Stomach smooth muscle (tissue), 2 donors: ENCODE data around the gene PHF23.

Source experiments
- H3K27ac ChIP-seq: one replicate; pipeline ENCODE4 v1.7.0; 2013; ENCODE audit warnings: mild to moderate bottlenecking, low read length, inconsistent platforms
- H3K27me3 ChIP-seq, 2 donors: one replicate each; pipeline ENCODE4 v1.7.0; 2013; ENCODE audit warnings: low read length in 2 of 2; ENCODE audit not compliant: insufficient read depth in 2 of 2, control insufficient read depth in 1 of 2
- H3K36me3 ChIP-seq, 2 donors: one replicate each; pipeline ENCODE4 v1.7.0; 2013; ENCODE audit warnings: low read length in 2 of 2; ENCODE audit not compliant: control insufficient read depth in 2 of 2, insufficient read depth in 2 of 2
- H3K4me1 ChIP-seq: one replicate; pipeline ENCODE4 v1.7.0; 2013; ENCODE audit warnings: low read length; ENCODE audit not compliant: control insufficient read depth, insufficient read depth
- H3K4me3 ChIP-seq, 2 donors: one replicate each; pipeline ENCODE4 v1.7.0; 2013; ENCODE audit warnings: low read length in 2 of 2
- H3K9ac ChIP-seq, 2 donors: one replicate each; pipeline ENCODE4 v1.7.0; 2013; ENCODE audit warnings: low read length in 2 of 2, mild to moderate bottlenecking in 1 of 2
- H3K9me3 ChIP-seq, 2 donors: one replicate each; pipeline ENCODE4 v1.7.0; 2013; ENCODE audit warnings: low read length in 2 of 2; ENCODE audit not compliant: control insufficient read depth in 2 of 2
- donor health status: healthy.
- donor health status: Pancreatic carcinoma.

PHF23 gene

GRCh38 chr17:7239091-7240027, at the start of gene PHF23:
TSS of gene PHF23 (minus strand) at chr17:7239457. CDS start at chr17:7239279, 178 bp downstream.
- Histone ChIP-seq H3K9ac (peak within 1 kb of the TSS; percentile 87 to 92), H3K36me3 (peaks cover 21 to 24% of the 10 kb centered on the region in 2 donors), H3K27ac (peak within 1 kb of the TSS; percentile 88), H3K27me3 (no peaks in the 10 kb centered on the region), H3K9me3 (no peaks in the 10 kb centered on the region), H3K4me3 (peak within 1 kb of the TSS; percentile 92 to 96), H3K4me1 (peaks cover 54% of the 10 kb centered on the region)

- Histone ChIP-seq H3K4me3 (no peak overlapping the region), H3K9ac (no peak overlapping the region), H3K27me3 (no peaks in the 10 kb centered on the region), H3K4me1 (peaks cover 54% of the 10 kb centered on the region), H3K36me3 (peaks cover 26 to 31% of the 10 kb centered on the region in 2 donors), H3K9me3 (no peaks in the 10 kb centered on the region), H3K27ac (peak overlapping the region; percentile 93)
These were observed 46.4 kb upstream of the PHF23 start for GRCh38 chr17:7285679-7286078.

DNA sequence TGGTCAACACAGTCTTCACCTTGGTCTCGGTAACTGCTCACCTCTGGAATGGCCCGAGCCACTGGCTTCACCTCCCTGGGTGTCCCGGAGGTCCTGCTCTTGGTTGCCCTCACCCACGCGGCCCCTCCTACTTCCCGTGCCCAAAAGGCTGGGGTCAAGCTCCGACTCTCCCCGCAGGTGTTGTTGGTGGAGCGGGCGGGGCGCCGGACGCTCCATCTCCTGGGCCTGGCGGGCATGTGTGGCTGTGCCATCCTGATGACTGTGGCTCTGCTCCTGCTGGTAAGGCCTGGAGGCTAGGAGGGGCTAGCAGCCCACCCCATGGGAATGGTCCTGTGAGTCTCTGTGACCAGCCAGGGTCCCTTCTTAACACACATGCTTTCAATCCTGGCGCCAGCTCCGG, 45.7 kb upstream of the PHF23 start:
- Histone ChIP-seq H3K9me3 (no peaks in the 10 kb centered on the region), H3K9ac (no peak overlapping the region), H3K4me1 (peaks cover 56% of the 10 kb centered on the region), H3K27ac (peak overlapping the region; percentile 93), H3K36me3 (peaks cover 26 to 31% of the 10 kb centered on the region in 2 donors), H3K4me3 (no peak overlapping the region), H3K27me3 (no peaks in the 10 kb centered on the region)

- peak overlapping the region; percentile 70 to 90 for H3K9ac ChIP-seq
- H3K4me1 ChIP-seq, result peaks cover 53% of the 10 kb centered on the region
- H3K36me3 ChIP-seq, result peaks cover 26 to 31% of the 10 kb centered on the region in 2 donors
- H3K4me3 ChIP-seq, result peak overlapping the region; percentile 75 to 84
- peak overlapping the region; percentile 93 for H3K27ac ChIP-seq
- no peaks in the 10 kb centered on the region for H3K9me3 ChIP-seq
- H3K27me3 ChIP-seq, result no peaks in the 10 kb centered on the region
These were observed 44.4 kb upstream of the PHF23 start for GRCh38 chr17:7283471-7284216.

- Histone ChIP-seq H3K27me3 (no peaks in the 10 kb centered on the region), H3K36me3 (peaks cover 26 to 31% of the 10 kb centered on the region in 2 donors), H3K27ac (peak overlapping the region; percentile 93), H3K4me3 (peak overlapping the region; percentile 75 to 84), H3K9me3 (no peaks in the 10 kb centered on the region), H3K4me1 (peaks cover 53% of the 10 kb centered on the region), H3K9ac (peak overlapping the region; percentile 70 to 90)
These were observed 43.6 kb upstream of the PHF23 start for GRCh38 chr17:7282752-7283321.

- no peaks in the 10 kb centered on the region for H3K27me3 ChIP-seq
- peaks cover 26 to 31% of the 10 kb centered on the region in 2 donors for H3K36me3 ChIP-seq
- peak overlapping the region; percentile 75 to 84 for H3K4me3 ChIP-seq
- H3K9me3 ChIP-seq, result no peaks in the 10 kb centered on the region
- H3K9ac ChIP-seq, result peak overlapping the region; percentile 70 to 90
- peak overlapping the region; percentile 93 for H3K27ac ChIP-seq
- peaks cover 53% of the 10 kb centered on the region for H3K4me1 ChIP-seq
These were observed 42.9 kb upstream of the PHF23 start for GRCh38 chr17:7281953-7282751.

DNA sequence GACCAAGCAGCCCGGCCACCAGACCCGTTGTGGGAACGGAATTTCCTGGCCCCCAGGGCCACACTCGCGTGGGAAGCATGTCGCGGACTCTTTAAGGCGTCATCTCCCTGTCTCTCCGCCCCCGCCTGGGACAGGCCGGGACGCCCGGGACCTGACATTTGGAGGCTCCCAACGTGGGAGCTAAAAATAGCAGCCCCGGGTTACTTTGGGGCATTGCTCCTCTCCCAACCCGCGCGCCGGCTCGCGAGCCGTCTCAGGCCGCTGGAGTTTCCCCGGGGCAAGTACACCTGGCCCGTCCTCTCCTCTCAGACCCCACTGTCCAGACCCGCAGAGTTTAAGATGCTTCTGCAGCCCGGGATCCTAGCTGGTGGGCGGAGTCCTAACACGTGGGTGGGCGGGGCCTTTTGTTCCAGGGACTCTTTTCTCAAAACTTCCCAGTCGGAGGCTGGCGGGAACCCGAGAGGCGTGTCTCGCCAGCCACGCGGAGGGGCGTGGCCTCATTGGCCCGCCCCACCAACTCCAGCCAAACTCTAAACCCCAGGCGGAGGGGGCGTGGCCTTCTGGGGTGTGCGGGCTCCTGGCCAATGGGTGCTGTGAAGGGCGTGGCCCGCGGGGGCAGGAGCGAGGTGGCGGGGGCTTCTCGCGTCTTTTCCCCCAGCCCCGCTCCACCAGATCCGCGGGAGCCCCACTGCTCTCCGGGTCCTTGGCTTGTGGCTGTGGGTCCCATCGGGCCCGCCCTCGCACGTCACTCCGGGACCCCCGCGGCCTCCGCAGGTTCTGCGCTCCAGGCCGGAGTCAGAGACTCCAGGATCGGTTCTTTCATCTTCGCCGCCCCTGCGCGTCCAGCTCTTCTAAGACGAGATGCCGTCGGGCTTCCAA, 42.1 kb upstream of the PHF23 start, which contains the start of gene SLC2A4:
Gene SLC2A4, plus strand, starts transcription at position 645 of the 879 bp plus-strand sequence. Its CDS starts 217 bp downstream, at position 862.
- peaks cover 24 to 26% of the 10 kb centered on the region in 2 donors for H3K36me3 ChIP-seq
- H3K9ac ChIP-seq, result peak within 1 kb of the TSS; percentile 71 to 90
- no peaks in the 10 kb centered on the region for H3K27me3 ChIP-seq
- peak within 1 kb of the TSS; percentile 93 for H3K27ac ChIP-seq
- peaks cover 53% of the 10 kb centered on the region for H3K4me1 ChIP-seq
- H3K9me3 ChIP-seq, result no peaks in the 10 kb centered on the region
- H3K4me3 ChIP-seq, result peak within 1 kb of the TSS; percentile 75 to 84

- peaks cover 17 to 20% of the 10 kb centered on the region in 2 donors for H3K36me3 ChIP-seq
- peak overlapping the region; percentile 68 to 71 for H3K9ac ChIP-seq
- H3K4me1 ChIP-seq, result peaks cover 49% of the 10 kb centered on the region
- H3K27me3 ChIP-seq, result no peaks in the 10 kb centered on the region
- H3K4me3 ChIP-seq, result peak overlapping the region; percentile 71 to 84
- H3K27ac ChIP-seq, result peak overlapping the region; percentile 93
- no peaks in the 10 kb centered on the region for H3K9me3 ChIP-seq
These were observed 41.3 kb upstream of the PHF23 start for GRCh38 chr17:7280519-7281073.

GRCh38 chr17:7279448-7279847, 40.2 kb upstream of the PHF23 start:
- peaks cover 38% of the 10 kb centered on the region for H3K4me1 ChIP-seq
- H3K9ac ChIP-seq, result no peak overlapping the region
- H3K4me3 ChIP-seq, result no peak overlapping the region
- H3K36me3 ChIP-seq, result peaks cover 5 to 8% of the 10 kb centered on the region in 2 donors
- no peak overlapping the region for H3K27ac ChIP-seq
- H3K9me3 ChIP-seq, result no peaks in the 10 kb centered on the region
- no peaks in the 10 kb centered on the region for H3K27me3 ChIP-seq
